GM18505 (cell line): ENCODE data around the gene MAP4K3.
"Not testable (repeated sequence)": the region's sequence is repeated elsewhere in the genome, so short reads cannot be mapped to it uniquely, and the experiment has no call there.

Experiments
- ATAC-seq: cut with Tn5 transposase; IDR thresholded peaks from one replicate; pipeline ENCODE4 v1.9.1; 2021; ENCODE audit not compliant: unreplicated experiment
- POLR2A ChIP-seq: IDR thresholded peaks from 4 replicates; pipeline ENCODE4 v1.6.1; 2011; ENCODE audit warnings: borderline replicate concordance; ENCODE audit not compliant: insufficient read depth, insufficient read length; ENCODE audit errors: extremely low read depth

The MAP4K3 gene

GRCh38 chr2:39265315-39265714, 171.8 kb downstream of the MAP4K3 start:
- no peak for TF ChIP-seq POLR2A
- no peak for ATAC-seq

DNA sequence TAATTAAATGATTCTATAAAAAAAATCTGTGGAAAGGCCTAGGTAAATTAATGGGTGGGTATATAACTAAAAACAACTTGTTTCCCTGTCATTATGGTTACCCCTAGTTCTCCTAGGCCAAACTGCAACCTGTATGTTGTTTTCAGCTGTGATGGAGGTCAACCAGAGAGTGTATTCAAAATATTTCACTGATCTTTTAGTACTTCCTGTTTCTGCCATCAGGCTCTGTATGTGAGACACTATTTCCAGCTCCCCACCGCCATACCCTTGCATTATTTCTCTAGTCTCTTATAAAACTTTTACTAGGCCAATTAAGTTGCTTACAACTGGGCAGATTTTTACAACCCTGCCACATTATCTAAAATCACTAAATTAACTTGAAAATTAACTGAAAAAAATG, 172.4 kb downstream of the MAP4K3 start:
- ATAC-seq = peak; percentile 55
- TF ChIP-seq POLR2A = no peak

GRCh38 chr2:39260087-39260486, 177.0 kb downstream of the MAP4K3 start:
- no peak for TF ChIP-seq POLR2A
- no peak for ATAC-seq

DNA sequence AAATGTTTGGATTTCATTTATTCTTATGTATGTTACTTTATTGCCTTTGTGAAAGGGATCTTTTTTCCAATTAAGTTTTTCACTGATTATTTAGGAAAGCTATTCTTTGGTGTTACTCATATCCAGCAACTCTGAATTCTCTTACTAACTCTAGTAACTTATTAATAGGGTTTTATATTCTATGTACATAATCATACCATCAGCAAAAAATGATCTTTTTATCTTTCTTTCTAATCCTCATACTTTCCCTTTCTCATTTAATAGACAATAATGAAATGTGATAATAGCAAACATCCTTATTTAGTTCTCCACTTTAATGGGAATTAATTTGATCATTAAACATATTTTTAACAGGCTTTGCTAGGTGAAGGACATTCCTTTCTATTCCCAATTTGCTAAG, 181.0 kb downstream of the MAP4K3 start:
- ATAC-seq = no peak
- no peak for TF ChIP-seq POLR2A

- no peak for ATAC-seq
- TF ChIP-seq POLR2A = no peak
Measured at GRCh38 chr2:39252888-39253518, 184.1 kb downstream of the MAP4K3 start.

GRCh38 chr2:39247512-39248043, 189.5 kb downstream of the MAP4K3 start:
- TF ChIP-seq POLR2A = no peak
- ATAC-seq = no peak

DNA sequence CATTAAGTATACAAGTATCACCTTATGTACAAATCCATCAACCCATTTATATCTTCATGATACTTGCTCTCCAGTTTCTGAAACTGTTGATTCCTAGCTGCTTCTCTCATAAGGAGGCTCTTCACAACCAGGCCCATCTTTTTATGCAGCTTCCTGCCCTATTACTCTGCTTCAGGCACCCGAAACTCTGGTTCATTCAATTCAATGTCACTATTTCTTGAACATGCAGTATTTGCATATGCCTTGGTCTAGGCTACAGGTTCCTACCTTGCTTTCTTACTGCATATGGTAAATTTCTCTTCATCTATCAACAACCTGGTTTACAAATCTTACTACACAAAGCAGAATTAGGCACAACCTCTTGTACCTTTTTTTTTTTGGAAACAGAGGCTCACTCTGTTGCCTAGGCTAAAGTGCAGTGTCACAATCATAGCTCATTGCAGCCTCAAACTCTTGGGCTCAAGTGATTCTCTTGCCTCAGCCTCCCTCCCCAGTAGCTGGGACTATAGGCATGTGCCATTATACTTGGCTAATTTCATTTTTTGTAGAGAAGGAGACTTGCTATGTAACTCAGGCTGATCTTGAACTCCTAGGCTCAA, 190.6 kb downstream of the MAP4K3 start:
- ATAC-seq = no peak
- no peak for TF ChIP-seq POLR2A

- ATAC-seq = not testable (repeated sequence)
Measured at GRCh38 chr2:39244963-39245625, 192.0 kb downstream of the MAP4K3 start.

GRCh38 chr2:39244241-39244862, 192.7 kb downstream of the MAP4K3 start:
- ATAC-seq = not testable (repeated sequence)

GRCh38 chr2:39243469-39244123, 193.5 kb downstream of the MAP4K3 start, which contains the start of gene CDKL4:
Gene CDKL4, minus strand, starts transcription at chr2:39243970.
- no peak for TF ChIP-seq POLR2A
- no peak for ATAC-seq

- no peak for ATAC-seq
- no peak for TF ChIP-seq POLR2A
Measured at GRCh38 chr2:39241588-39241987, 195.5 kb downstream of the MAP4K3 start.

GRCh38 chr2:39240758-39241157, 196.3 kb downstream of the MAP4K3 start:
- no peak for TF ChIP-seq POLR2A

DNA sequence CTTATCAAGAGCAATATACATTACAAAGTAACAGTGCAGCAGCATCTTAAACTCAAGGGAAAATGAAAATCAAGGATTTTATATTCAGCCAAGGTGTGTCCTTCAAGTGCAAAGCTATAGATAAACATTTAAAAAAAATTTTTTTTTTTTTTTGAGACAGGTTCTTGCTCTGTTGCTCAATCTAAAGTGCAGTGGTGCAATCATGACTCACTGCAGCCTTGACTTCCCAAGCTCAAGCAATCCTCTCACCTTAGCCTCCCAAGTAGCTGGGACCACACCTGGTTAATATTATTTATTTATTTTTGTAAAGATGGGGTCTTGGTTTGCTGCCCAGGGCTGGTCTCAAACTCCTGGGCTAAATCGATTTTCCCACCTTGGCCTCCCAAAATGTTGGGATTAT, 202.3 kb downstream of the MAP4K3 start:
- no peak for ATAC-seq

More at GRCh38 chr2:39240758-39241157, 196.3 kb downstream of the MAP4K3 start:
- no peak for ATAC-seq

More for the DNA sequence above, 202.3 kb downstream of the MAP4K3 start:
- TF ChIP-seq POLR2A = no peak
